ENCODE measurements around the gene CTNNA2.
A peak's percentile ranks its signal among the peaks of the same experiment; 100 is the strongest.

Gene CTNNA2

GRCh38 chr2:79619442-79619841, 106.6 kb downstream of the CTNNA2 start:
- DNase-seq: no peak

- no peak for DNase-seq
Measured at GRCh38 chr2:79619976-79620375, 107.1 kb downstream of the CTNNA2 start.

GRCh38 chr2:79620679-79621078, 107.8 kb downstream of the CTNNA2 start:
- no peak for DNase-seq

GRCh38 chr2:79621252-79621651, 108.4 kb downstream of the CTNNA2 start:
- DNase-seq: no peak

GRCh38 chr2:79621755-79622154, 108.9 kb downstream of the CTNNA2 start:
- no peak for DNase-seq

GRCh38 chr2:79622508-79622907, 109.7 kb downstream of the CTNNA2 start:
- no peak for DNase-seq

GRCh38 chr2:79627237-79627636, 114.4 kb downstream of the CTNNA2 start:
- no peak for DNase-seq

GRCh38 chr2:79630060-79630459, 117.2 kb downstream of the CTNNA2 start:
- DNase-seq: no peak

- no peak for DNase-seq
Measured at GRCh38 chr2:79630972-79631557, 118.2 kb downstream of the CTNNA2 start.

GRCh38 chr2:79638410-79638809, 125.6 kb downstream of the CTNNA2 start:
- peak; percentile 63 for DNase-seq

GRCh38 chr2:79638954-79639353, 126.1 kb downstream of the CTNNA2 start:
- DNase-seq: no peak

- DNase-seq: no peak
Measured at GRCh38 chr2:79640001-79640400, 127.2 kb downstream of the CTNNA2 start.

- DNase-seq: no peak
Measured at GRCh38 chr2:79649531-79649930, 136.7 kb downstream of the CTNNA2 start.

- no peak for DNase-seq
Measured at GRCh38 chr2:79660557-79660956, 147.7 kb downstream of the CTNNA2 start.

GRCh38 chr2:79665091-79665490, 152.2 kb downstream of the CTNNA2 start:
- DNase-seq: no peak

- DNase-seq: no peak
Measured at GRCh38 chr2:79666430-79666829, 153.6 kb downstream of the CTNNA2 start.

GRCh38 chr2:79669714-79670113, 156.9 kb downstream of the CTNNA2 start:
- DNase-seq: no peak

- no peak for DNase-seq
Measured at GRCh38 chr2:79670198-79670597, 157.3 kb downstream of the CTNNA2 start.

- no peak for DNase-seq
Measured at GRCh38 chr2:79686884-79687283, 174.0 kb downstream of the CTNNA2 start.

GRCh38 chr2:79695248-79695647, 182.4 kb downstream of the CTNNA2 start:
- no peak for DNase-seq

GRCh38 chr2:79697200-79697599, 184.3 kb downstream of the CTNNA2 start:
- no peak for DNase-seq

GRCh38 chr2:79700651-79701050, 187.8 kb downstream of the CTNNA2 start:
- no peak for DNase-seq

- no peak for DNase-seq
Measured at GRCh38 chr2:79702905-79703304, 190.1 kb downstream of the CTNNA2 start.

- no peak for DNase-seq
Measured at GRCh38 chr2:79711098-79711497, 198.2 kb downstream of the CTNNA2 start.

- no peak for DNase-seq
Measured at GRCh38 chr2:79713131-79713785, 200.4 kb downstream of the CTNNA2 start.
